GM23248 (cell line): ENCODE measurements around the gene CATSPERB. TPM values are rescaled to one million over a fixed set of nuclear protein-coding genes. Genes with fewer than 3 reads are reported as not detected.

Source experiments
- DNase-seq: peaks from one replicate; pipeline ENCODE4 v3.0.0-alpha.2; 2015
- H2AFZ ChIP-seq: fragments of 200-600 bp; sonication (generic); 2 replicates; pipeline ENCODE4 v1.6.1; 2016; ENCODE audit warnings: antibody characterized with exemption
- H3F3A ChIP-seq: fragments of 200-600 bp; sonication (generic); 2 replicates; pipeline ENCODE4 v1.6.1; 2016; ENCODE audit warnings: mild to moderate bottlenecking, antibody characterized with exemption, mixed run types; ENCODE audit not compliant: insufficient read depth
- H3K27ac ChIP-seq: fragments of 200-600 bp; sonication (generic); 2 replicates; pipeline ENCODE4 v1.5.1; 2016; ENCODE audit warnings: mild to moderate bottlenecking
- H3K27me3 ChIP-seq: fragments of 200-600 bp; sonication (generic); replicated peaks from 2 replicates; pipeline ENCODE4 v1.6.1; 2016; ENCODE audit warnings: mild to moderate bottlenecking; ENCODE audit not compliant: insufficient read depth
- H3K36me3 ChIP-seq: fragments of 200-600 bp; sonication (generic); 2 replicates; pipeline ENCODE4 v1.6.1; 2016; ENCODE audit warnings: low read depth, mild to moderate bottlenecking
- H3K4me1 ChIP-seq: fragments of 200-600 bp; sonication (generic); 2 replicates; pipeline ENCODE4 v1.6.1; 2016; ENCODE audit warnings: mild to moderate bottlenecking; ENCODE audit not compliant: insufficient read depth
- H3K4me2 ChIP-seq: fragments of 200-600 bp; sonication (generic); one replicate; pipeline ENCODE4 v1.6.1; 2016; ENCODE audit warnings: mild to moderate bottlenecking; ENCODE audit not compliant: unreplicated experiment
- H3K4me3 ChIP-seq: fragments of 200-600 bp; sonication (generic); 2 replicates; pipeline ENCODE4 v1.5.1; 2016; ENCODE audit warnings: mild to moderate bottlenecking
- H3K79me2 ChIP-seq: fragments of 200-600 bp; sonication (generic); 2 replicates; pipeline ENCODE4 v1.6.1; 2016; ENCODE audit warnings: mild to moderate bottlenecking; ENCODE audit not compliant: insufficient read depth
- H3K9ac ChIP-seq: fragments of 200-600 bp; sonication (generic); 2 replicates; pipeline ENCODE4 v1.6.1; 2016; ENCODE audit warnings: mild to moderate bottlenecking
- H3K9me2 ChIP-seq: fragments of 200-600 bp; sonication (generic); 2 replicates; pipeline ENCODE4 v1.6.1; 2016; ENCODE audit warnings: mixed run types, mild to moderate bottlenecking, moderate library complexity; ENCODE audit not compliant: insufficient read depth
- H3K9me3 ChIP-seq: fragments of 200-600 bp; sonication (generic); one replicate; pipeline ENCODE4 v1.6.1; 2017; ENCODE audit warnings: low read depth
- H4K20me1 ChIP-seq: fragments of 200-600 bp; sonication (generic); 2 replicates; pipeline ENCODE4 v1.6.0; 2016; ENCODE audit not compliant: insufficient read depth
- EZH2 ChIP-seq: fragments of 200-600 bp; sonication (generic); IDR thresholded peaks from 2 replicates; pipeline ENCODE4 v1.6.1; 2018; ENCODE audit warnings: antibody characterized with exemption, mild to moderate bottlenecking; ENCODE audit not compliant: insufficient read depth, poor library complexity, severe bottlenecking
- EZH2phosphoT487 ChIP-seq: fragments of 200-600 bp; sonication (generic); IDR thresholded peaks from 2 replicates; pipeline ENCODE4 v1.6.1; 2018; ENCODE audit warnings: antibody characterized with exemption, moderate library complexity, mild to moderate bottlenecking, low read depth; ENCODE audit not compliant: insufficient read depth
- WGBS, 2 experiments: methylation state at CpG; one replicate each; pipeline ENCODE4 v1.1.6; 2015 to 2017; ENCODE audit warnings: low lambda C conversion rate in 2 of 2, low coverage in 1 of 2; ENCODE audit errors: missing lambda C conversion rate in 2 of 2; 5-methylcytosine and 5-hydroxymethylcytosine counted together
- in situ Hi-C: fragments of 300-500 bp; cut with MboI; formaldehyde crosslinking; loops from 2 replicates; pipeline ENCODE4 v1.15.0; 2020
- polyA plus RNA-seq: library from polyadenylated mRNA; unstranded; fragments of >200 nt; fragmentation: Nextera tagmentation; extraction: Ambion mirVana; gene quantifications from 2 replicates; pipeline ENCODE4 v1.2.1, GENCODE V29; 2016
- total RNA-seq: library from RNA; depleted of rRNA; stranded (reverse); fragments of >200 nt; shearing (Covaris generic); gene quantifications from 2 replicates; pipeline ENCODE4 v1.2.3, GENCODE V29; 2014

CATSPERB gene
- total and polyA plus RNA-seq, 2 experiments from 2014 or later, result 0.11 TPM; not detected in 1

DNA sequence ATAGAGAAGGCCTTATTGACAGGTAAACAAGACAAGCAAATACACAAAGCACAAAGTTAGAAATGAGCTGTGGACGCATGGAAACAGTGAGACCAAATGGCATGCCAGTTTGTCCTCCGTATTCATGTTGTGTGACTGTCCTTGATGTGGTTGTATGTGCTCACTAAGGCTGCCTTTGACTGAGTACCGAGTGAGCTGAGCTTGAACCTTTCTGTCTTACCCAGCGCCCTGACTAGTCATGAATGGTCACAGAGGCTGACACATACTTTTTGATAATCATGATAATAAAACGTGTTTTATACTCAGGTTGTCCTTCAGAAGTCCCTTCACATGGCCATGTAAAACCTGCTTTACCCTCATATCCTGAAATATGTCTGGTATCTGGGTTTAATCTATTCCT, 553 bp upstream of the CATSPERB start:
- Histone ChIP-seq H3K27ac (peak overlapping the region; percentile 36; the same call in 1 of the 2 replicates), H3K9ac (peak overlapping the region; percentile 25), H3F3A (peaks cover 25% of the 10 kb centered on the region), H2AFZ (no peak overlapping the region), H3K4me2 (peak overlapping the region; percentile 22), H3K4me1 (peaks cover 30% of the 10 kb centered on the region), H3K79me2 (no peaks in the 10 kb centered on the region), H4K20me1 (no peaks in the 10 kb centered on the region), H3K9me2 (no peaks in the 10 kb centered on the region), H3K4me3 (no peak overlapping the region), H3K36me3 (no peaks in the 10 kb centered on the region), H3K27me3 (no peaks in the 10 kb centered on the region), H3K9me3 (no peaks in the 10 kb centered on the region)
- TF ChIP-seq EZH2 (no peak), EZH2phosphoT487 (no peak)
- in situ Hi-C loops, result no loop called here
- WGBS, 2 experiments, result 65 to 68% methylated on average over 5 of the region's 5 CpGs
- DNase-seq, result peak; percentile 46

DNA sequence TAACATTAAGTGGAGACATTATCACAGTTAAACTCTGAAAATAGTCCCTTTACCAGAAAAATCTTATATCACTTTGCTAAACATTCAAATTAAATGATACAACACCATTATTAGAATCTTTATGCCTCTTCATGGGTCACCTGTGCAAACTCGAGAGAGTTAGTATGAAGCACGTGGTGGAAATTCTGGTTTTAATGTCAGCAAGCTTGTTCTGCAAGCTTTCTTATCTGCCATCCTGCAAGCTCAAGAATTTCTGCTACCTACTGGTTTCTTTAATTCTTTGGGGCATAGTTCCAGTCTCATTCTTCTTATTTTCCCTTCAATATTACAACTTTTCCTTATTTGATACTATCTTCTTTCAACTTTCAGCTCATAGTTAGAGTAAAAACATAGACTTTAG, 868 bp downstream of the CATSPERB start:
- H2AFZ ChIP-seq, result no peak overlapping the region
- peaks cover 32% of the 10 kb centered on the region for H3F3A ChIP-seq
- no peak overlapping the region for H3K27ac ChIP-seq
- H3K4me1 ChIP-seq, result peaks cover 42% of the 10 kb centered on the region
- no peaks in the 10 kb centered on the region for H3K27me3 ChIP-seq
- in situ Hi-C loops, result no loop called here
- no peaks in the 10 kb centered on the region for H3K79me2 ChIP-seq
- H3K9ac ChIP-seq, result no peak overlapping the region
- TF ChIP-seq EZH2, result no peak
- WGBS, 2 experiments, result 89 to 94% methylated on average over 2 of the region's 2 CpGs
- H4K20me1 ChIP-seq, result no peaks in the 10 kb centered on the region
- no peak overlapping the region for H3K4me2 ChIP-seq
- no peak for DNase-seq
- H3K4me3 ChIP-seq, result no peak overlapping the region
- no peaks in the 10 kb centered on the region for H3K9me2 ChIP-seq
- no peaks in the 10 kb centered on the region for H3K36me3 ChIP-seq
- no peaks in the 10 kb centered on the region for H3K9me3 ChIP-seq

DNA sequence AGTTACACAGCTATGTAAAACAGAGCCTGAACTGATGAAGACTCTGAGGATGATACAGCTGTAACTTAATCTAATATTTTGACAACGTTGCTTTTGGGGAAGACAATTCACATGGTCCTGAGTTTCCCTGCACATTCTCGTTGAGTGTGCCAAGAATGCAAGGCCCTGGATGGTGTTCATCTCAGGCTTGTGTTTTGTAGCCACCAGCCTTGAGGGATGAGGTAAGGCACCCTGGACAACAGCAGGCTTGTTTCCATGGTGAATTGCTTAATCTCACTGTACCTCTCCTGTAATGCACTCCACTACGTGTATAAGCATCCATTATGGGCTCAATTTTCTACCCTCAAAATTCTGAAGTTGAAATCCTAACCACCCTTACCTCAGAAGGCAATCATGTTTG, 2.1 kb downstream of the CATSPERB start:
- Histone ChIP-seq H3K9me3 (no peaks in the 10 kb centered on the region), H3K27ac (no peak overlapping the region), H2AFZ (no peak overlapping the region), H3K27me3 (no peaks in the 10 kb centered on the region), H3K4me3 (no peak overlapping the region), H3K79me2 (no peaks in the 10 kb centered on the region), H3K4me2 (no peak overlapping the region), H3K4me1 (peaks cover 42% of the 10 kb centered on the region), H3K36me3 (no peaks in the 10 kb centered on the region), H3F3A (peaks cover 32% of the 10 kb centered on the region), H4K20me1 (no peaks in the 10 kb centered on the region), H3K9ac (no peak overlapping the region), H3K9me2 (no peaks in the 10 kb centered on the region)
- WGBS, 2 experiments, result 50 to 55% methylated on average over 3 of the region's 3 CpGs
- peak; percentile 57 for DNase-seq
- in situ Hi-C loops, result no loop called here
- TF ChIP-seq EZH2phosphoT487, result no peak
- TF ChIP-seq EZH2, result no peak

DNA sequence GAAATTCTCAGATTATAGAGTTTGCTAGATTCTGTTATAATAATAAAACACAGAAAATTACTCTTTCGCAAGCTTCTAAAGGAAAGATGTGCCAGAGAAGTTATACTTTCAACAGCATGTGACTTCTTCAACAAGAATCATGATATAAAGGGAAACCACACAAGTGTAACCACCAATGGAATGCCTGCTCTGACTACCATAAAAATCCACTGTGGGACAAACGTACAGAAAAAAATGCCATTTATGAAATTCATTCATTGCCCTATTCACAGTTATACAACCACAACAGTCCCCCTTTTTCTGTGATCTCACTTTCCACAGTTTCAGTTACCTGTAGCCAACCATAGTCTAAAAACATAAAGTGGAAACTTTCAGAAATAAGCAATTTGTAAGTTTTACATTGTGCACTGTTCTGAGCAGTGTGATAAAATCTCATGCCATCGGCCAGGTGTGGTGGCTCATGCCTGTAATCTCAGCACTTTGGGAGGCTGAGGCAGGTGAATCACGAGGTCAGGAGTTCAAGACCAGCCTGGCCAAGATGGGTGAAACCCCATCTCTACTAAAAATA, 3.2 kb downstream of the CATSPERB start:
- H3K27ac ChIP-seq, result peak overlapping the region; percentile 42
- no peak overlapping the region for H3K4me3 ChIP-seq
- H3K27me3 ChIP-seq, result no peaks in the 10 kb centered on the region
- TF ChIP-seq EZH2phosphoT487 (no peak), EZH2 (no peak)
- H3F3A ChIP-seq, result peaks cover 32% of the 10 kb centered on the region
- in situ Hi-C loops, result no loop called here
- H3K36me3 ChIP-seq, result no peaks in the 10 kb centered on the region
- no peaks in the 10 kb centered on the region for H3K9me2 ChIP-seq
- H2AFZ ChIP-seq, result no peak overlapping the region
- peak overlapping the region; percentile 39 for H3K4me2 ChIP-seq
- H4K20me1 ChIP-seq, result no peaks in the 10 kb centered on the region
- H3K79me2 ChIP-seq, result no peaks in the 10 kb centered on the region
- no peaks in the 10 kb centered on the region for H3K9me3 ChIP-seq
- no peak overlapping the region for H3K9ac ChIP-seq
- WGBS, 2 experiments, result 54 to 57% methylated on average over 4 of the region's 4 CpGs
- peaks cover 46% of the 10 kb centered on the region for H3K4me1 ChIP-seq
- DNase-seq, result peak; percentile 74

DNA sequence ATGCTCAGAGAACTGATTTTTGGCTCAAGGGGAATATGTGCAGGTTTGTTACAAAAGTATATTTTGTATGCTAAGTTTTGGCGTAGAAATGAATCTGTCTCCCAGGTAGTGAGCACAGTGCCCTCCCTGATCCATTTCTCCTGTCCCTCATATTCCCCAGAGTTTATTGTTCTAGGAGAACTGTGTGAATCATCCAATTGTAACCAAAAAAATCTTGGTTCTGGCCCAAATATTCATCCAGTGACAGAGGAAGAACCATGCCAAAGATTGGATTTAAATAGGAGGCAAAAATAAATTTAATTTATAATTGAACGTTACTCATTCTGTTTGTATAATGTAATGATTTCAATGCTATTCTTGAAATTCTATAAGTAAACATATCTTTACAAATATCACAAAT, 4.8 kb downstream of the CATSPERB start:
- Histone ChIP-seq H3K4me1 (peaks cover 50% of the 10 kb centered on the region), H3K79me2 (no peaks in the 10 kb centered on the region), H3K9me3 (no peaks in the 10 kb centered on the region), H3K4me2 (peak overlapping the region; percentile 69), H3K9me2 (no peaks in the 10 kb centered on the region), H3K9ac (no peak overlapping the region), H3K27me3 (no peaks in the 10 kb centered on the region), H3K4me3 (peak overlapping the region; percentile 27; the same call in 1 of the 2 replicates), H2AFZ (no peak overlapping the region), H3F3A (peaks cover 22% of the 10 kb centered on the region; the same call in 1 of the 2 replicates), H4K20me1 (no peaks in the 10 kb centered on the region), H3K27ac (peak overlapping the region; percentile 33), H3K36me3 (no peaks in the 10 kb centered on the region)
- TF ChIP-seq EZH2phosphoT487, result no peak
- no peak for TF ChIP-seq EZH2
- 52% methylated on average over 2 of the region's 2 CpGs for WGBS, 2 experiments
- in situ Hi-C loops, result no loop called here
- peak; percentile 88 for DNase-seq
